LNCaP clone FGC (cell line): ENCODE data around the gene PDGFD.

Experiments used
- DNase-seq: peaks from one replicate; pipeline ENCODE4 v3.0.0-alpha.2; 2011; ENCODE audit warnings: low read depth
- H3K4me3 ChIP-seq: 2 replicates; pipeline ENCODE4 v1.5.1; 2011; ENCODE audit warnings: mild to moderate bottlenecking, low read depth, low read length, control low read depth
- TF ChIP-seq, protein P1 (sequence below): IDR thresholded peaks from 2 replicates; pipeline ENCODE4 v1.5.1; 2012; ENCODE audit warnings: mild to moderate bottlenecking; ENCODE audit not compliant: control insufficient read depth, insufficient read depth; ENCODE audit errors: extremely low read depth

PDGFD gene

DNA sequence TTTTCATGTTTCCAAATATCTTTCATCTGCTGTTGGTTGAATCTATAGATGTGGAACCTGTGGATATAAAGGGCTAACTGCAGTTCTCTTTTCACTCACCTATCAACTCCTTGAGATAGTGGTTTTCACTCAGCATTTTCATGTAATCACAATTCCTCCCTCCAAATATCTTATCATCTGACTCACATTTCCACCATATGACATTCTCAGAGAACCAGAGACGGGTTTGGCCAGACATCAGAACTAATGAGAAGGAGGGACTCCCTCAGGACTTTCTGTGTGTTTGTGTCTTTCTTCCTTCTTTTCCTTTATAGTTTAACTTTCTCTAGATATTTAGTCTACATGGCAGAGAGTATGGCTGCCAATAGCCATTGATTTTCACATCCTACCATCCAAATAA lies 262.3 kb downstream of the PDGFD start:
- H3K4me3 ChIP-seq: no peak overlapping the region
- TF ChIP-seq, protein P1, sequence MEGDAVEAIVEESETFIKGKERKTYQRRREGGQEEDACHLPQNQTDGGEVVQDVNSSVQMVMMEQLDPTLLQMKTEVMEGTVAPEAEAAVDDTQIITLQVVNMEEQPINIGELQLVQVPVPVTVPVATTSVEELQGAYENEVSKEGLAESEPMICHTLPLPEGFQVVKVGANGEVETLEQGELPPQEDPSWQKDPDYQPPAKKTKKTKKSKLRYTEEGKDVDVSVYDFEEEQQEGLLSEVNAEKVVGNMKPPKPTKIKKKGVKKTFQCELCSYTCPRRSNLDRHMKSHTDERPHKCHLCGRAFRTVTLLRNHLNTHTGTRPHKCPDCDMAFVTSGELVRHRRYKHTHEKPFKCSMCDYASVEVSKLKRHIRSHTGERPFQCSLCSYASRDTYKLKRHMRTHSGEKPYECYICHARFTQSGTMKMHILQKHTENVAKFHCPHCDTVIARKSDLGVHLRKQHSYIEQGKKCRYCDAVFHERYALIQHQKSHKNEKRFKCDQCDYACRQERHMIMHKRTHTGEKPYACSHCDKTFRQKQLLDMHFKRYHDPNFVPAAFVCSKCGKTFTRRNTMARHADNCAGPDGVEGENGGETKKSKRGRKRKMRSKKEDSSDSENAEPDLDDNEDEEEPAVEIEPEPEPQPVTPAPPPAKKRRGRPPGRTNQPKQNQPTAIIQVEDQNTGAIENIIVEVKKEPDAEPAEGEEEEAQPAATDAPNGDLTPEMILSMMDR: no peak
- DNase-seq: no peak

DNA sequence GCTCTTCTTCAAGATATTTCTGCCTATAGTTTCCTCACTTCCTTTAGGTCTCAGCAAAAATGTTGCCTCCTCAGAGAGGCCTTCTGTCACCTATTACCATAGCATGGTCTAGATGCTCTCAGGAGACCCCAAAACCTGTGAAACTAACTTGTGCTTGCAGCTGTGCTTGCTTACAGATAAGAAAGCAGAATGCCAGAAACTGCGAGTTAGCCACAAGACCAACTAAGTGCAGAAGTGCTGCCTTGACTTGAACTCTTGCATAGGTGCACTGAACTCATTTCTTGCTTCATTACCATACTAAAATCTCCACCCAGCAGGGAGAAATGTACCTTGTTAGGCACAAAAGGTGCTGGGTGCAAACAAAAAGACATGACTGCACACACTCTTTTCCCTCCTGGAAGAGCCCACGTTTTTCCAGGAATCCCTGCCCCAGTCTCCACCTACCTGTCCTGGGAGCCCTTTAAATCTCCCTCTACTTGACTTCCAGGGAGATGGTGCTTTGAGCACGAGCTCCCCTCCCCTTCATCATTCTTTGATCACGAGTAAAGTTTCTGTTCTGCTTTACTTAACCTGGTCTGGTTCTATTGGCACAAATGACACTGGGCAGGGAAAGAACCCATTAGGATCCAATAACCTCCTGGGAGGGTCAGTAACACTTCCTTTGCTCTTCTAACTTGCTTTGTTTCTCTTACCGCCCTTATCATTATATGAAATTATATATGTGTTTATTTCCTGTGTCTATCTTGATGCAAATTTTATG lies 265.2 kb downstream of the PDGFD start:
- no peak for DNase-seq
- no peak overlapping the region for H3K4me3 ChIP-seq
- TF ChIP-seq, protein P1: no peak

DNA sequence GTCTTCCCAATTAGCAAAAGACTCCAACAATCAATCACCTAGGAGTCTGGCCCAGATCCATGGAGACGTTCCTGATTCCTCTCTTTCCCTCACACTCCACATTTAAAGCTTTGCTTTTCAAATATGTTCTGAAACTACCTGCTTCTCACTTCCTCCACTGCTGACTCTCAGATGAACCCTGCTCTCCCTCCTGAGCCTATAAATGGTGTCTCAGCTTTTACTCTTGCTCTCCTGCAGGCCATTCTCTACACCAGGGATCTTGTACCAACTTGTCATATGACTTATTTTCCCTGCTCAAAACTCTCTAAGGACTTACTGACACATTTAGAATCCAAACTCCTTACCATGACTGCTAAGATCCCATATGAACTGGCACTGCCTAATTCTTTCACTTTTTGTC lies 265.9 kb downstream of the PDGFD start:
- no peak for DNase-seq
- no peak overlapping the region for H3K4me3 ChIP-seq
- TF ChIP-seq, protein P1: no peak

DNA sequence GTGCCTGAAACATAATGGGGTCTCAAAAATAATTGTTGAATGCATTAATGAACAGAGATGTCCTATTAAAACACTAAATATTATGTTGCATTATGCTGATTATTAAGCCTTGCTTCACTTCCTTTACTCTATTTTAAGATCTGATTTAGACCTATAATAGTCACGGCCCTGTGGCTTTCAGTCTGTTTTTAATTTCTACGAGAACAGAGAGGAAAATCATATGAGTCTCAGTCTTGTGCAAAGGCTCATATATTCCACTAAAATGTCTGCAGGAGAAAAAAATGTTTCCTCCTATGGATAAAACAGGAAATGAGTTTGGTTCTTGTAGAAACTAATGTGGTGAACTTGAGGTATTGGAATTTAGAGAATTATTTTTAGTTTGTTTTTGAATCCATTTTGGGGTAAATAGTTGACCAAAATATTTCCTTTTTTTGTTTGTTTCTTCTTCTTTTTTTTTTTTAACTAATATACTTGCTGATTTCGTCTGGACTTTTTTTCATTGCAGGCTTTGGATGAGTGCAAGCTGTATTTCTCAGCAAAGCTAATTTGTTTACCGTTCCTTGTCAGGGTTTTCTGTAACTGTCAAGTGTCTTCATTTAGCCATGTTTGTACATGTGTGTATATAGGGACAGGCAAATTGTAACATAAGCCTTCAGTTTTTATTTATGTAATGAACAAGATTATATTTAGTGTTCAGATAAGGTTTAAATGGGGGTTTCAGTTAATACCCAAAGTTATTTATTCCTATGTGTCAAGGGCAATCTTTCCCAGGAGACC lies 266.6 kb downstream of the PDGFD start:
- H3K4me3 ChIP-seq: no peak overlapping the region
- no peak for DNase-seq
- TF ChIP-seq, protein P1: no peak

DNA sequence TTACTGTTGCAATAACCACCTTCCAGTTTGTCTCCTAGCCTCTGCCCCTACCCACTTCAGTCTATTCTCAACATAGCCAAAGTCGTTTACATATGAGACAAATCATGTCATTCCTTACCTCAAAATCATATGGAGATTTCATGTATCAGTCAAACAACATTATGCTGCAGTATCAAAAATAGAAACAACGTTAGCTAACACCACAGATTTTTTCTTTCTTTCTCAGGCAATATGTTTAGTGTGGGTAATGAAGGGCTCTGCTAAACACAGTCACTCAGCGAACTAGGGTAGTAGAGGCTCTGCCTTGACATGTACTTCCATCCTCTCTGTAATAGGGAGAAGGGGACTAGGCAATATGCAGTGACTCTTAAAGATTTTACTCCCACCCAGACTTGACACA lies 268.8 kb downstream of the PDGFD start:
- H3K4me3 ChIP-seq: no peak overlapping the region
- DNase-seq: no peak
- TF ChIP-seq, protein P1: no peak

DNA sequence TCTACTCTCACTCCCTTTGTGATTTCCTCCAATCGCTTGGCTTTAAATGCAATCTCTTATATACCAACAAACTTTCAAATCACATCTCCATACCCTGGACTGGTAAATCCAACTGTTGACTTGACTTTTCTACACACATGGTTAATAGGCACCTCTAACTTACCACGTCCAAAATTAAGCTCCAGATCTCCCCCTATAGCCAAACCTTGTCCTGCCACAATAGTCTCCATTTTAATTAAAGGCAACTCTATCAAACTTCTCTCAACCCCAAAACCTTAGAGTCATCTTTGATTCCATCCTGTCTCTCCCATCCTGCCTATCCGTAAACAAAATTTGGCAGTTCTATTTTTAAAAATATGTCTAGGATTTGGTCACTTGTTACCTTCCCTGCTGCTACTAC lies 269.3 kb downstream of the PDGFD start:
- DNase-seq: no peak
- no peak overlapping the region for H3K4me3 ChIP-seq
- TF ChIP-seq, protein P1: no peak
